Transverse colon (tissue), 4 donors: ENCODE results near the gene DOC2B.

Experiments
- CTCF ChIP-seq, 5 experiments: fragments of 200-600 bp in 3 of 5; fragments of 450-650 bp in 2 of 5; sonication (generic) in 3 of 5; IDR thresholded peaks; 1 replicate in 2 of 5; 2 replicates in 3 of 5; pipeline ENCODE4 v1.5.1; 2016 to 2017; ENCODE audit warnings: antibody characterized with exemption in 5 of 5, inconsistent platforms in 3 of 5, mild to moderate bottlenecking in 2 of 5, moderate library complexity in 1 of 5
- EP300 ChIP-seq: sonication (generic); formaldehyde crosslinking; IDR thresholded peaks from one replicate; pipeline ENCODE4 v1.6.1; 2017; ENCODE audit warnings: antibody characterized with exemption, low read depth
- POLR2A ChIP-seq: fragments of 450-650 bp; IDR thresholded peaks from one replicate; pipeline ENCODE4 v1.6.1; 2016; ENCODE audit warnings: antibody characterized with exemption, mild to moderate bottlenecking, moderate library complexity
- POLR2AphosphoS5 ChIP-seq, 3 donors: sonication (generic); formaldehyde crosslinking; IDR thresholded peaks; one replicate each; pipeline ENCODE4 v1.6.1; 2016; ENCODE audit warnings: antibody characterized with exemption in 3 of 3

- no peak for TF ChIP-seq EP300
- TF ChIP-seq POLR2A = no peak
- no peak for TF ChIP-seq CTCF (IDR thresholded peaks at IDR 0.05)
- TF ChIP-seq POLR2AphosphoS5 (IDR thresholded peaks at IDR 0.05) = no peak
Observed at GRCh38 chr17:153851-154250, 27.6 kb downstream of the DOC2B start.
